Measurements from ENCODE around the gene NFIC.

GRCh38 chr19:3323026-3323425, 43.4 kb upstream of the NFIC start:
- TF ChIP-seq CREB1 (IDR thresholded peaks at IDR 0.05; ENCODE audit: low read depth) (no peak), POLR2A (IDR thresholded peaks at IDR 0.05; ENCODE audit: low read depth, low read length) (no peak), MXI1 (IDR thresholded peaks at IDR 0.05; ENCODE audit: low read depth, low read length) (no peak), SUZ12 (IDR thresholded peaks at IDR 0.05; ENCODE audit: unreplicated experiment) (no peak), POLR2AphosphoS2 (IDR thresholded peaks at IDR 0.05; ENCODE audit: low read depth, low read length) (no peak), BCL3 (IDR thresholded peaks at IDR 0.05; ENCODE audit: borderline replicate concordance, insufficient read depth, low read depth, low read length, poor library complexity, severe bottlenecking) (no peak), ATF2 (IDR thresholded peaks at IDR 0.05; ENCODE audit: low read length) (no peak), POLR2AphosphoS5 (IDR thresholded peaks at IDR 0.05; ENCODE audit: low read length) (no peak), ZSCAN29 (IDR thresholded peaks at IDR 0.05) (no peak), TCF7 (IDR thresholded peaks at IDR 0.05; ENCODE audit: borderline replicate concordance) (no peak), MLLT1 (IDR thresholded peaks at IDR 0.05) (no peak), CTCF (IDR thresholded peaks at IDR 0.05 in 2 of 3, conservative IDR thresholded peaks at IDR 0.05 in 1 of 3; ENCODE audit: control insufficient read depth in 2 of 3, extremely low read depth in 1 of 3, insufficient read depth in 1 of 3, low read depth in 3 of 3, low read length in 3 of 3) (no peak), NFYB (IDR thresholded peaks at IDR 0.05; ENCODE audit: insufficient read depth, low read depth, low read length) (no peak)
